CD1c-positive myeloid dendritic cell (primary cell): ENCODE data around the gene SLC4A3.

ENCODE experiments used
- DNase-seq: peaks from one replicate; pipeline ENCODE4 v3.0.0-alpha.2; 2016; ENCODE audit errors: extremely low spot score

Gene SLC4A3

DNA sequence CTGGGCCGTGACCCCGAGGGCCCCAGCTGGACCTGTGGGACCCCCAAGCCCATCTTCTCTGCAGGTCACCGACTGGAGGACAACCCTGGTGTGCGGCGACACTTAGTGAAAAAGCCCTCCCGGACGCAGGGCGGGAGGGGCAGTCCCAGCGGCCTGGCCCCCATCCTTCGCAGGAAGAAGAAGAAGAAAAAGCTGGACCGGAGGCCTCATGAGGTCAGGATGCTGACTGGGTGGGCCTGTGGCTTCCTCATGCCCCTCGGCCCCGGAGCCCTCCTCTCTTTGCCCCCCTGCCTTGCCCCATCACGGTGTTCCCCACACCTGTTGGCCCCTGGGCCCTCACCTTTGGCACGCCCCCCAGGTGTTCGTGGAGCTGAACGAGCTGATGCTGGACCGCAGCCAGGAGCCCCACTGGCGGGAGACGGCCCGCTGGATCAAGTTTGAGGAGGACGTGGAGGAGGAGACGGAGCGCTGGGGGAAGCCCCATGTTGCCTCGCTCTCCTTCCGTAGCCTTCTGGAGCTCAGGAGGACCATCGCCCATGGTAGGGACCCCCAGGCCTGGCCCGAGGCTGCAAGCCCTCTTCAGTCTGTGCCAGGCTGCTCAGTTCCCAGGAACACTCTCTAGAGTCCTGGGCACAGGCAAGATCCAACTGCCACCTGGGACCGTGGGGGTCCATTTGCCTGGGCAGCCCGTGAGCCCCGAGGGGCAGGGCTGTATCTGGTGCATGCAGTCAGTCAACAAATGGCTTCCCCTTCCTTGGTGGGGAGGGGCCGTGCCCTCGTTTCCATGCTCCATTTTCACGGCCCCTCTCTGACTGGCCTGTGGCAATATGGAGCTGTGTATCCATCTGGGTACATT lies 4.7 kb downstream of the SLC4A3 start:
- DNase-seq: no peak

- no peak for DNase-seq
Observed at GRCh38 chr2:219632760-219633105, 5.3 kb downstream of the SLC4A3 start.

- no peak for DNase-seq
Observed at GRCh38 chr2:219633276-219634065, 6.0 kb downstream of the SLC4A3 start.

DNA sequence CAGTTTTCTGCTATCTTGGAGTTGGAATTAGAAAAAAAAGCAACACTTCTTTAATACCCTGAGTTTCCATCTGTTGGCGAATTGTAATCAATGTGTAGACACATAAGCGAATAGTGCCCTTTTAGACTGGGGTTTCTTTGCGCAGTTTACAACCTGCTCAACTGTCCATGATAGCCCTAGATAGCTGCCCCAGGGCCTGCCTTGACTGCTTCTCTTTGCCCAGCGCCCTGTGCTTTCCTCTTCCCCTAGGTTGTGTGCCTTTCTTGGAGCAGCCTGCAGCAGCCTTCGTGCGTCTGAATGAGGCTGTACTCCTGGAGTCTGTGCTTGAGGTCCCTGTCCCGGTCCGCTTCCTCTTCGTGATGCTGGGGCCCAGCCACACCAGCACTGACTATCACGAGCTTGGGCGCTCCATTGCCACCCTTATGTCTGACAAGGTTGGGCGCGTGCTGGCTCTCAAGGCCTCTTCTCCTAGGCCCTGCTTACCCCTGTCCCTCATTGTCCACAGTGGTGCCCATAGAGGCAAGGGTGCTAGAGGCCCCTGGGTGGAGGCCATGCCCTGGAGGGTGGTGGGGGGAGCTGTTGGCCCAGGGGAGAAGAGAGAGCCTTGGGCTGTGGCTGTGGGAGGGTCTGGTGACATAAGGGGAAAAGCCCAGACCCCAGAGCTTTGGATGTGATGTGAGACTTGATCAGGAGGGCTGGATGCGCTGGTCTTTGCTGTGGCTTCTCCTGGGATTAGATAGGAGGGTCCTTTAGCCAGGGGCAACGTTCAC lies 6.9 kb downstream of the SLC4A3 start:
- DNase-seq: no peak

DNA sequence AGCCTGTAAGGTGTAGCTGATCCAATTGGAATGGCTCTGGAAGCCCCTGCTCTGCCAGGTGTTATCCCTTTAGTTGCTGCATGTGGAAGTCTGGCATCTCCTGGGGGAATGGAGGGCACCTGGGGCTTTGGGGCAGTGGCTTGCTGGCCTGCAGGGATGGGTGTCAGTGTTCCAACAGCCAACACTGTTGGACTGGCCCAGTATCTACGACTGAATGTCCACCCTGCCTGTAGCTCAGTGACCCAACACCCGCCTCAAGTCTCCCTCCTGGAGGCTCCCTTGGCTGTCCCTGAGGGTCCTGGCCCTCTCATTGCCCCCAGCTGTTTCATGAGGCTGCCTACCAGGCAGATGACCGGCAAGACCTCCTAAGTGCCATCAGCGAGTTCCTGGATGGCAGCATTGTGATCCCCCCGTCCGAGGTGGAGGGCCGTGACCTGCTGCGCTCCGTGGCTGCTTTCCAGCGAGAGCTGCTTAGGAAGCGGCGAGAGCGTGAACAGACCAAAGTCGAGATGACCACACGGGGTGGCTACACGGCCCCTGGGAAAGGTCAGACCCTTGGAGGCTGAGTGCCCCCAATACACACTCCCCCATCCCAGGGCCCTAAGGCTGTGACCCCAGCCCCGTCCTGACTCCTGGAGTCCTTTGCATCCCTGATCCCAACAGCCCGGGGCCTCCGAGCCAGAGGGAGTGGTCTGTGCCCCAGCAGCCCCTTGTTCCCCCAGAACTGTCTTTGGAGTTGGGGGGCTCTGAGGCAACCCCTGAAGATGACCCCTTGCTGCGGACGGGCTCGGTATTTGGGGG lies 7.7 kb downstream of the SLC4A3 start:
- DNase-seq: no peak

DNA sequence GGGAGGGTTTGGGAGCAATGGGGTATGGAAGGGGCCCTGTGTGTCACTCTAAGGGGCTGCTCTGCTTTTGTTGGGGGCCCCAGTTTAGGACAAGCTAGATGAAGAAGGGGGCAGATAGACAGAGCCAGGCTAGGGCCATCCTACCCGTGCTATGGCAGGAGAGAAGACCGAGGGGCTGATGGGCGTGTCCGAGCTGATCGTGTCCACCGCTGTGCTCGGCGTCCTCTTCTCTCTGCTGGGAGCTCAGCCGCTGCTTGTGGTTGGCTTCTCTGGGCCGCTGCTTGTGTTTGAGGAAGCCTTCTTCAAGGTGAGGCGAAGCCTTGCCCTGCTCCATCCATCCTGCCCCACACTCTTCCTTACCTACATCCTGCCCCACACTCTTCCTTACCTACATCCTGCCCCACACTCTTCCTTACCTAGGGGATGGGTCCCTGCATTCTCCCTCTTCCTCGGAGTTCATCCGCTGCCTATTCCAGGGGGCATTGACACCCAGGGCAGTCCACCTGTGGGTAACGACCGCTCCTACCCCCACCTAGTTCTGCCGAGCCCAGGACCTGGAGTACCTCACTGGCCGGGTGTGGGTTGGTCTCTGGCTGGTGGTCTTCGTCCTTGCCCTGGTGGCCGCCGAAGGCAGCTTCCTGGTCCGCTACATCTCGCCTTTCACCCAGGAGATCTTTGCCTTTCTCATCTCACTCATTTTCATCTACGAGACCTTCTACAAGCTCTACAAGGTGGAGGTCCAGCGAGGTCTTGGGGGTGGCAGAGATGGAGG lies 8.9 kb downstream of the SLC4A3 start:
- no peak for DNase-seq

DNA sequence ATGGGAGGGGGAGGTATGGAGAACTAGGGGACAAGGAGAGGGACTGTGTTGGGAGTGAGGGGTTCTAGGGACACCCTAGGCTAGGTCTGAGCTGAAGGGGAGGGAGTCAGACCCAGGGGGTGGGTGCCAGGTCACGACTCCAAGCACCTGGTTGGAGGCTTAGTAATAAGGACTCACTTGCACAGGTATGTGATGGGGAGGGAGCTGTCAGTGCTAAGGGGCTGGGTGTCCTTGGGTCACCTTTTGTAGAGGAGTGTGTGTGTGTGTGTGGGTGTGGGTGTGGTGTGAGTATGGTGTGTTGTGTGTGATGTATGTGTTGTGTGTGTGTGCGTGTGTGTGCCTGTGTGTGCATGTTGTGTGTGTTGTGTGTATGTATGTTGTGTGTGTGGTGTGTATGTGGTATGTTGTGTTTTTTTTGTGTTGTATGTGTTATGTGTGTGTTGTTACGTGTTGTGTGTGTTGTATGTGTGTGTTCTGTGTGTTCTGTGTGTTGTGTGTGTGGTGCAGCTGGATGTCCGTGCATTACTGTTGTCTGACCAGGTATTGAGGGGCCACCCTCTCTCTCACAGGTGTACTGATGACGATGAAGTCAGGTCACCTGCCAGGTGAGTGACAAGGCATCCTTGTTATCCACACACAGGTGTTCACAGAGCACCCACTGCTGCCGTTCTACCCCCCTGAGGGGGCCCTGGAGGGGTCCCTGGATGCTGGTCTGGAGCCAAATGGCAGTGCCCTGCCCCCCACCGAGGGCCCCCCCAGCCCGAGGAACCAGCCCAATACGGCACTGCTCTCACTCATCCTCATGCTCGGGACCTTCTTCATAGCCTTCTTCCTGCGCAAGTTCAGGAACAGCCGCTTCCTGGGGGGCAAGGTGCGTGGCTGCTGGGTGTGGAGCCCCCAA lies 9.8 kb downstream of the SLC4A3 start:
- no peak for DNase-seq

- no peak for DNase-seq
Observed at GRCh38 chr2:219637842-219638185, 10.4 kb downstream of the SLC4A3 start.

DNA sequence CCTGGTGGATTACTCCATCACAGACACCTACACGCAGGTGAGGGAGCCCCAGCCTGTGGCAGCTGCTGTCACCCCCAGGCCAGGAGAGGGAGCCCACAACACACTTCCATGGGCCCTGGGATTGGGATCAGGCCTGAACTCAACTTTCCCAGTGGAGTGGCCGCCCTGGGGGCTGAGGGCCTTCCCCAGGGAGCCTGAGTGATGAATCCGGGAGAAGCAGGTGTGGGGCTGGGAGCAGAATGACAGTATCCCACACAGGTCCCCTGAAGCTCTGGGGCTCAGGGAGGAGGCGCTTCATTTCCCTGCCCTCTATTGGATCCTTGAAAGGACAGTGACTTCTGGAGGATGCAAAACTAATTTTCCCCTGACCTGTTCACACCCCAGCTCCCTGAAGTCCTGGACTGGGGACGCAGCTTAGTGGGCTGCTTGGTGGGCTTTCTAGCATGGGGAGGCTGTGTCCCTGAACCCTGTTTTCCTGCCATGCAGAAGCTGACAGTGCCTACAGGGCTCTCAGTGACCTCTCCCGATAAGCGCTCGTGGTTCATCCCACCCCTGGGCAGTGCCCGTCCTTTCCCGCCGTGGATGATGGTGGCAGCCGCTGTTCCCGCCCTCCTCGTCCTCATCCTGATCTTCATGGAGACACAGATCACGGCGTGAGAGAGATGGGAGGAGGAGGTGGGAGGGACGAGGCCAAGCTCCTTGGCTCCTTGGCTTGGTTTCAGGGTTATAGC lies 11.0 kb downstream of the SLC4A3 start:
- no peak for DNase-seq

GRCh38 chr2:219638948-219639755 lies 11.7 kb downstream of the SLC4A3 start:
- DNase-seq: peak; percentile 30

- DNase-seq: no peak
Observed at GRCh38 chr2:219641390-219642068, 14.1 kb downstream of the SLC4A3 start.

DNA sequence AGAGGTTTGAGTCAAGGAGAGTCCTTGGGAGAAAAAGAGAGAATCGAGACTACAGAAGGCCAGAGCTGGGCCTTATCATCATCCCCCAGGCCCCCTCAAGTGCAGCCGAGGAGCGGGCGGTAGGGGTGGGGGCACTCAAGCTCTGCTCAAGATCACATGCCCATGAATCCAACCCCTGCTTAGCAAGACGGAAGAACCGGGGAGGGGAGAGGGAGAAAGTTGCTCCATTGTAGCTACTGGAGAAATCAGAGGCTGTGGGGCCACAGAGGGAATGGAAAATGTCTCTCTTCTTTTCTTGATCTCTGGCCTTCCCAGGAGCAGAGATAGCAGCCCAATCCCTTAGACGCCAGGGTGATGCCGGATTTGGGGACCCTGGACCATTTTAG lies 14.6 kb downstream of the SLC4A3 start:
- DNase-seq: no peak

DNA sequence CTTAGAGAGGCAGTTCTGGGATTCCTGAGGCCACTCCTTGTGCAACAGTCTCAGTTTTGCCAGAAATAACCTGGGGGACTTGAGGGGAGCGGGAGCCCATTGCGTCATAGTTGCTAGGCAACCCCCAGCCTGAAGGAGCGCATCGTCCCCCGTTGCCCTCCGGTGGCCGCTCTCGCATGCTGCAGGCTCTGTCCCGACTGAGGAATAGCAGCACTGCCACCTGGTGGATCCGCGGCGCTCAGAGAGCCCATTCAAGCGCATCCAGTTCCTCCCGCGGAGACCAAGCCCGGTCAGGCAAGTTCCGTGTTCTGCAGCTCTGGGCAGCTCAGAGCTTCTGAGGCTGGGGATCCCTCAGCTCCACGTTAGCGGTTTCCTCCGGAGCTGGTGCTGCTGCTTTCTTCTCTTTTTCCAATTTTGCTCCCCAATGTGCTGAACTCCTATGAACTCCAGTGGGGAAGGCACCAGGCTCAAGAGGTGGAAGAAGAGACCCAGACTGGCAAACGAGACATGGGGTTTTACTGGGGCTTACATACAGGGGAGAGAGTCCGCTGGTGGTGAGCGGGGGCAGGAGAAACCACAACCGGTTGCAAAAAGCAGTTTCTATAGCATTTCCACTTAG lies 15.1 kb downstream of the SLC4A3 start:
- DNase-seq: peak; percentile 95

GRCh38 chr2:219643084-219643473 lies 15.6 kb downstream of the SLC4A3 start:
- DNase-seq: no peak

DNA sequence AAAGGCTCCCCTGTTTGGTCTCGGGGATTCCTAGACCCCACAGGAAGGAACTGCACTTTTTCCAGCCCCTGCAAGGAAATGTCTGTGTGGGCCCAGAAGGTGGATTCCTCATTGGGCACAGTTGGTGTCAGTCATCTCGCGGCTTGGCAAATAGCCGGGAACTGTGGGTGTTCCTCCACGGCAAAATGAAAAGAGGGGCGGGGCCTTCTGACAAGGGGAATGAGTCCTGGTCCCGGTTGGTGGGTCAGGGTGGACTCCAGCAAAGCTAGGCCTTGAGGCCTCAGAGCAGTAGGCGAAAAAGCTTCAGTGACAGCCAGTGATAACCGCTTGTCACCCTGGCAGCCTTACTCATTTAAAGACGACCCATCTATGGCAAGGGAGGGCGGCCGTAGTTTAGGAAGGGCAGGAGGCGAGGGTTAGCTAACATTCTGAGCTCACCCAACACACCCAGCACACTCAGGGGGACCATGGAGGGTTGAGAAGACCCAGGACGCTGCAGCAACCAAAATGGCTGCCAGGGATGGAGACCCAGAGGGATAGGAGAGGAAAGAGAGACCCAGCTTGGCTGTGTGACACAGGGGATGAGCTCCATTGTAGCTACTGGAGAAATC lies 16.5 kb downstream of the SLC4A3 start:
- DNase-seq: no peak

GRCh38 chr2:219644801-219645480 lies 17.5 kb downstream of the SLC4A3 start:
- no peak for DNase-seq
